Ovary (tissue), 3 donors: Measurements from ENCODE around the gene TTC9C.

Experiments
- EP300 ChIP-seq: sonication (generic); formaldehyde crosslinking; IDR thresholded peaks from one replicate; pipeline ENCODE4 v1.6.1; 2017; ENCODE audit warnings: antibody characterized with exemption
- POLR2A ChIP-seq: fragments of 450-650 bp; IDR thresholded peaks from one replicate; pipeline ENCODE4 v1.6.1; 2017; ENCODE audit warnings: antibody characterized with exemption, mild to moderate bottlenecking, moderate library complexity
- TF ChIP-seq, protein P1 (sequence below), 3 donors: fragments of 450-650 bp in 2 of 3; fragments of 200-600 bp in 1 of 3; IDR thresholded peaks; one replicate each; pipeline versions ENCODE4 v1.5.1 to v1.8.0; 2016 to 2022; ENCODE audit warnings: antibody characterized with exemption in 3 of 3, mild to moderate bottlenecking in 1 of 3
- donor health status: DM: no; HTN: no; CAD: no.

DNA sequence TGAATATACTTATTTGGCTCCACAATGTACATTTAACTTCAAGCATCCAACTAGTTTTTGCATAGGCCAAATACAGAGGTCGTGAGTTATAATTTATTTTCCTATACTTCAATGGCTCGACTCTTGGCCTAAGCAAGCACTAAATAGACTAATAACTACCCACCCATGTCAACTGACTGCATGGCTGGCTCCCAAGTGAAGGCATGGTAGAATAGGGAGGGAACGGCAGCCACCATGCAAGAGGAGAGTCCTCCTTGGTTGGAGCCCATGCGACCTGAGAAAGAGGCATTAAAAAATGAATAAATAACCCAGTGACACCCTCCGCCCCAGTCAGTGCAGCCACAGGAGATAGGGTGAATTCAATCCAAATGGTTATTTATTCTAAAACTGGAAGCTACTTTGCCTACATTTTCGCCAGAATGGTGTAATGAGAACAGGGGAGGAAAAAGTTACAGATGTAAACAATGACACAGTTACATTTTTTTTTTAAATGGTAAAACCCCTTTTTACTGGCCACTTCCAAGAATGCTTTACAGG lies 15.9 kb upstream of the TTC9C start:
- TF ChIP-seq, protein P1, sequence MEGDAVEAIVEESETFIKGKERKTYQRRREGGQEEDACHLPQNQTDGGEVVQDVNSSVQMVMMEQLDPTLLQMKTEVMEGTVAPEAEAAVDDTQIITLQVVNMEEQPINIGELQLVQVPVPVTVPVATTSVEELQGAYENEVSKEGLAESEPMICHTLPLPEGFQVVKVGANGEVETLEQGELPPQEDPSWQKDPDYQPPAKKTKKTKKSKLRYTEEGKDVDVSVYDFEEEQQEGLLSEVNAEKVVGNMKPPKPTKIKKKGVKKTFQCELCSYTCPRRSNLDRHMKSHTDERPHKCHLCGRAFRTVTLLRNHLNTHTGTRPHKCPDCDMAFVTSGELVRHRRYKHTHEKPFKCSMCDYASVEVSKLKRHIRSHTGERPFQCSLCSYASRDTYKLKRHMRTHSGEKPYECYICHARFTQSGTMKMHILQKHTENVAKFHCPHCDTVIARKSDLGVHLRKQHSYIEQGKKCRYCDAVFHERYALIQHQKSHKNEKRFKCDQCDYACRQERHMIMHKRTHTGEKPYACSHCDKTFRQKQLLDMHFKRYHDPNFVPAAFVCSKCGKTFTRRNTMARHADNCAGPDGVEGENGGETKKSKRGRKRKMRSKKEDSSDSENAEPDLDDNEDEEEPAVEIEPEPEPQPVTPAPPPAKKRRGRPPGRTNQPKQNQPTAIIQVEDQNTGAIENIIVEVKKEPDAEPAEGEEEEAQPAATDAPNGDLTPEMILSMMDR (IDR thresholded peaks at IDR 0.05) = no peak
- no peak for TF ChIP-seq POLR2A
- TF ChIP-seq EP300 = no peak
